CD4-positive, alpha-beta T cell (primary cell): ENCODE results near the gene DEPP1. TPM values are rescaled to one million over a fixed set of nuclear protein-coding genes. Genes with fewer than 3 reads are reported as not detected.

Experiments
- ATAC-seq: fragments of 200-7000 bp; cut with Tn5 transposase; one replicate; pipeline ENCODE4 v1.10.0; 2022; ENCODE audit warnings: mild to moderate bottlenecking; ENCODE audit not compliant: poor library complexity
- CTCF ChIA-PET: fragments of 350-600 bp; sonication (Branson Sonifier 250); formaldehyde crosslinking; loops from one replicate; lab custom pipeline; 2021; ENCODE audit warnings: antibody characterized with exemption, inconsistent platforms; lab: Charles Lee
- POLR2A ChIA-PET: fragments of 350-600 bp; sonication (Branson Sonifier 250); formaldehyde crosslinking; loops from one replicate; lab custom pipeline; 2021; ENCODE audit warnings: antibody characterized with exemption, inconsistent platforms; lab: Charles Lee
- DNase-seq, 14 experiments: peaks; one replicate each; pipeline ENCODE4 v3.0.0-alpha.2; 2013 to 2020; ENCODE audit warnings: mixed read lengths in 2 of 14
- H3K27ac ChIP-seq, 2 donors: one replicate each; pipeline versions ENCODE4 v1.5.1 to v1.7.0; 2013; ENCODE audit warnings: low read length in 2 of 2, low read depth in 1 of 2, mild to moderate bottlenecking in 1 of 2
- H3K27me3 ChIP-seq, 2 experiments: 1 replicate in 1 of 2; 2 replicates in 1 of 2; pipeline versions ENCODE4 v1.6.1 to v1.7.0; 2013; ENCODE audit warnings: low read length in 2 of 2, control low read depth in 1 of 2, mild to moderate bottlenecking in 1 of 2, moderate library complexity in 1 of 2; ENCODE audit not compliant: insufficient read depth in 2 of 2, control insufficient read depth in 1 of 2
- H3K36me3 ChIP-seq: one replicate; pipeline ENCODE4 v1.6.1; 2013; ENCODE audit warnings: low read length, control low read depth; ENCODE audit not compliant: insufficient read depth
- H3K4me1 ChIP-seq: one replicate; pipeline ENCODE4 v1.6.1; 2013; ENCODE audit warnings: low read length, control low read depth; ENCODE audit not compliant: insufficient read depth
- H3K4me3 ChIP-seq: one replicate; pipeline ENCODE4 v1.5.1; 2013; ENCODE audit warnings: mild to moderate bottlenecking, low read length, moderate library complexity
- H3K9me3 ChIP-seq, 2 experiments: 1 replicate in 1 of 2; 2 replicates in 1 of 2; pipeline versions ENCODE4 v1.6.1 to v1.7.0; 2013; ENCODE audit warnings: low read length in 2 of 2, mild to moderate bottlenecking in 2 of 2, control low read depth in 1 of 2, moderate library complexity in 1 of 2; ENCODE audit not compliant: control insufficient read depth in 1 of 2, insufficient read depth in 1 of 2
- H3K27ac Mint-ChIP-seq: one replicate; pipeline ENCODE4 v1.8.0; 2020; ENCODE audit warnings: mixed read lengths
- H3K27me3 Mint-ChIP-seq: one replicate; pipeline ENCODE4 v1.8.0; 2021; ENCODE audit warnings: mixed read lengths
- H3K36me3 Mint-ChIP-seq: one replicate; pipeline ENCODE4 v1.8.0; 2021; ENCODE audit warnings: low read depth, mixed read lengths
- H3K4me1 Mint-ChIP-seq: one replicate; pipeline ENCODE4 v1.8.0; 2021; ENCODE audit warnings: low read depth, mixed read lengths
- H3K4me3 Mint-ChIP-seq: one replicate; pipeline ENCODE4 v1.8.0; 2020; ENCODE audit warnings: mild to moderate bottlenecking, mixed read lengths
- H3K9me3 Mint-ChIP-seq: one replicate; pipeline ENCODE4 v1.8.0; 2020; ENCODE audit warnings: mixed read lengths
- intact Hi-C, 2 experiments: fragments of 100-400 bp; cut with DNase I in 1 of 2; cut with micrococcal nuclease in 1 of 2; formaldehyde crosslinking; loops; one replicate each; pipeline versions ENCODE4 v1.15.1 to v1.9.0; 2023 to 2025; cut with DNase I, micrococcal nuclease
- total RNA-seq, 174 experiments: library from RNA in 2 of 174; stranded (reverse) in 2 of 174; gene quantifications; one replicate each; pipeline ENCODE4 v1.2.3 and lab custom pipeline; 2021 to 2026
- TF ChIP-seq, protein P1 (sequence below): fragments of 200-600 bp; IDR thresholded peaks from one replicate; pipeline ENCODE4 v1.8.0; 2022; ENCODE audit warnings: antibody characterized with exemption, mild to moderate bottlenecking

Gene DEPP1
- total RNA-seq, 2 experiments from 2014 or later: not detected

DNA sequence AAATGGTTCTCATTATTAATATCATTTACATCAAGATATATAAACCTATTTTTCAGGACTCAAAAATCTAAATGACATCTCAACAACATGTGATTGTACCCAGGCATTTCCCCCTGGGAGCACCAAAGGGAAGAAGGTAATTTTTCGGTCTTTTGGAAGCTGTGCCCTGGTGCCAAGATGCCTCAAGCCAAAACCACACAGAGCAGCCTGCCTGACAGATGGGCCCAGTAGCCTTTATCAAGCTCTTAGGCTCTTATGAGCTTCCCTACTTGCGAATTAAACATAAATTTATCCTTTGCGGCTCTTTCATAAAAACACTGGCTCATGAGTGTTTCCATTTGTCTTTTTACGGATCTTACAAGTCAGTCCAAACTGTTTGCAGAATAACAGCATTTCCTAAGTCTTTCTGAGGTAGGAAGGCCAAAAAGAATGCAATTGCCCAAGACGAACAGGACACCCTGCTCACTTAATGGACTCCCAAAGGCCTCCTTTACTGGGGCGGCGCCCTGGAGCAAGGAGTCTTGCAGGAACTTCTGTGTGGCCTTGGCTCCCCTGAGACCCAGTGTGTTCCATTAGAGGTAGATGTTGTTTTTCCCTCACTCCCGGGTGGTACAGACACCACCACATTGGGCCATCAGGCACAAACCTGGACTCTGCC lies 23.1 kb downstream of the DEPP1 start:
- no peak overlapping the region for H3K4me3 ChIP-seq
- TF ChIP-seq, protein P1, sequence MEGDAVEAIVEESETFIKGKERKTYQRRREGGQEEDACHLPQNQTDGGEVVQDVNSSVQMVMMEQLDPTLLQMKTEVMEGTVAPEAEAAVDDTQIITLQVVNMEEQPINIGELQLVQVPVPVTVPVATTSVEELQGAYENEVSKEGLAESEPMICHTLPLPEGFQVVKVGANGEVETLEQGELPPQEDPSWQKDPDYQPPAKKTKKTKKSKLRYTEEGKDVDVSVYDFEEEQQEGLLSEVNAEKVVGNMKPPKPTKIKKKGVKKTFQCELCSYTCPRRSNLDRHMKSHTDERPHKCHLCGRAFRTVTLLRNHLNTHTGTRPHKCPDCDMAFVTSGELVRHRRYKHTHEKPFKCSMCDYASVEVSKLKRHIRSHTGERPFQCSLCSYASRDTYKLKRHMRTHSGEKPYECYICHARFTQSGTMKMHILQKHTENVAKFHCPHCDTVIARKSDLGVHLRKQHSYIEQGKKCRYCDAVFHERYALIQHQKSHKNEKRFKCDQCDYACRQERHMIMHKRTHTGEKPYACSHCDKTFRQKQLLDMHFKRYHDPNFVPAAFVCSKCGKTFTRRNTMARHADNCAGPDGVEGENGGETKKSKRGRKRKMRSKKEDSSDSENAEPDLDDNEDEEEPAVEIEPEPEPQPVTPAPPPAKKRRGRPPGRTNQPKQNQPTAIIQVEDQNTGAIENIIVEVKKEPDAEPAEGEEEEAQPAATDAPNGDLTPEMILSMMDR: no peak
- POLR2A ChIA-PET: interaction anchor here (0.7 kb wide), 1 partner anchor 23 kb away, joined by 3 read pairs; no protein-coding TSS in a partner anchor
- DNase-seq (no peak), ATAC-seq (no peak)
- intact Hi-C loops: loop anchor here in 1 of 2 experiments (5.0 to 10.0 kb wide), 3 partner anchors 78 to 1821 kb away; partner anchors contain the start of gene CSGALNACT2
- peaks cover 23% of the 10 kb centered on the region for H3K4me1 ChIP-seq
- no peaks in the 10 kb centered on the region for H3K27me3 ChIP-seq
- no peak overlapping the region for H3K4me3 Mint-ChIP-seq
- no peak overlapping the region for H3K27ac Mint-ChIP-seq
- no peaks in the 10 kb centered on the region for H3K9me3 ChIP-seq
- peaks cover 30% of the 10 kb centered on the region for H3K4me1 Mint-ChIP-seq
- CTCF ChIA-PET: no interaction called here
- H3K27me3 Mint-ChIP-seq: no peaks in the 10 kb centered on the region
- no peaks in the 10 kb centered on the region for H3K9me3 Mint-ChIP-seq
- no peak overlapping the region for H3K27ac ChIP-seq
- H3K36me3 Mint-ChIP-seq: peaks cover 13% of the 10 kb centered on the region
- no peaks in the 10 kb centered on the region for H3K36me3 ChIP-seq

DNA sequence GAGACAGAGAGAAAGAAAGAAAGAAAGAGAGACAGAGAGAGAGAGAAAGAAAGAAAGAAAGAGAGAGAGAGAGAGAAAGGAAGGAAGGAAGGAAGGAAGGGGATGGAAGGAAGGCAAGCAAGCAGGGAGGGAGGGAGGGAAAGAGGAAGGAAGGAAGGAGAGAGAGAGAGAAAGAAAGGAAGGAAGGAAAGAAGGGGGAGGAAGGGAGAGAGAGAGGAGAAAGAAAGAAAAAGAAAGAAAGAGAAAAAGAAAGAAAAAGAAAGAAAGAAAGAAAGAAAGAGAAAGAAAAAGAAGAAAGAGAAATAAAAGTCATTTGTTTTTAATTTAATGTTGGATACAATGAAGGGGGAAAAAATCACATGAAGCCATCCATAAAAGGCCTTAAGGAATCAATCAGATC lies 23.6 kb downstream of the DEPP1 start:
- TF ChIP-seq, protein P1: no peak
- intact Hi-C loops: loop anchor here in 1 of 2 experiments (5.0 to 10.0 kb wide), 3 partner anchors 78 to 1820 kb away; partner anchors contain the start of gene CSGALNACT2
- ChIA-PET POLR2A (no interaction called here), CTCF (no interaction called here)
- no peaks in the 10 kb centered on the region for H3K36me3 ChIP-seq
- no peaks in the 10 kb centered on the region for H3K9me3 ChIP-seq
- no peaks in the 10 kb centered on the region for H3K9me3 Mint-ChIP-seq
- H3K4me3 Mint-ChIP-seq: peak overlapping the region; percentile 48
- no peak overlapping the region for H3K4me3 ChIP-seq
- DNase-seq (no peak), ATAC-seq (no peak)
- no peaks in the 10 kb centered on the region for H3K27me3 ChIP-seq
- peaks cover 25% of the 10 kb centered on the region for H3K4me1 Mint-ChIP-seq
- peaks cover 17% of the 10 kb centered on the region for H3K4me1 ChIP-seq
- H3K27ac Mint-ChIP-seq: no peak overlapping the region
- H3K27me3 Mint-ChIP-seq: no peaks in the 10 kb centered on the region
- no peak overlapping the region for H3K27ac ChIP-seq
- H3K36me3 Mint-ChIP-seq: peaks cover 13% of the 10 kb centered on the region

DNA sequence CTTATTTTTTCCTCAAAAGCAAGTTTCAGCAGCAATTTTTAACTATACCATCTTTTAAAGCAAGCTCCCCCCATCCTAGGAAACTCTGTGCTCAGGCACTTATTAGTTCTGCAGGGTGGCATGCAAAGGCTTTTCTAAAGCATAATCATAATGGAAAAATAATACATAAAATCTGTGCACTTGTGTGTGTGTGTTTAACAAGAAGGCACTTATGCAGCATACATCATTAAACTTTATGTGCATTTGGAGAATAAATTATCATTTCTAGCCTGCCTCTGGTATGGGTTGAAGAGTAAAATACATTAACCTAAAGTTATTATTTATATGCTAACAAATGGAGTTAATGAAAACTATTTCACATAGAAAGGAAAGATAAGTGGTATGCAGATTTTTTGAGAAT lies 24.6 kb downstream of the DEPP1 start:
- no peaks in the 10 kb centered on the region for H3K27me3 Mint-ChIP-seq
- ATAC-seq: no peak

More for the DNA sequence above, 24.6 kb downstream of the DEPP1 start:
- Mint-ChIP-seq H3K4me3 (no peak overlapping the region), H3K4me1 (peaks cover 21% of the 10 kb centered on the region), H3K27ac (no peak overlapping the region), H3K36me3 (peaks cover 13% of the 10 kb centered on the region), H3K9me3 (no peaks in the 10 kb centered on the region)
- CTCF ChIA-PET: interaction anchor here (0.7 kb wide), 1 partner anchor 10 kb away, joined by 3 read pairs; no protein-coding TSS in a partner anchor
- POLR2A ChIA-PET: no interaction called here
- no peaks in the 10 kb centered on the region for H3K27me3 ChIP-seq
- H3K9me3 ChIP-seq: no peaks in the 10 kb centered on the region
- no peak overlapping the region for H3K27ac ChIP-seq
- no peaks in the 10 kb centered on the region for H3K36me3 ChIP-seq
- H3K4me1 ChIP-seq: peaks cover 11% of the 10 kb centered on the region
- intact Hi-C loops: loop anchor here in 1 of 2 experiments (10.0 kb wide), 1 partner anchor 1819 kb away; the partner anchor contains the start of gene CSGALNACT2
- no peak overlapping the region for H3K4me3 ChIP-seq
- TF ChIP-seq, protein P1: no peak
- no peak for DNase-seq
